SK-N-SH treated with all-trans-retinoic acid at 6 μM for 48 hours (cell line): ENCODE results near the gene ATP6V1F.
A peak's percentile ranks its signal among the peaks of the same experiment; 100 is the strongest.

ENCODE experiments used
- ATAC-seq: fragments of 200-7000 bp; cut with Tn5 transposase; 3 replicates; pipeline ENCODE4 v1.9.1; 2020; ENCODE audit warnings: mild to moderate bottlenecking, moderate library complexity
- CSDC2 ChIP-seq: fragments of 250-450 bp; sonication (Bioruptor Pico); IDR thresholded peaks from 2 replicates; pipeline ENCODE4 v1.5.0; 2020; ENCODE audit warnings: mild to moderate bottlenecking, moderate library complexity
- ESRRG ChIP-seq: fragments of 250-450 bp; sonication (Bioruptor Pico); IDR thresholded peaks from 2 replicates; pipeline ENCODE4 v1.6.1; 2021; ENCODE audit warnings: mild to moderate bottlenecking
- ISL1 ChIP-seq: fragments of 250-450 bp; sonication (Bioruptor Pico); IDR thresholded peaks from 2 replicates; pipeline ENCODE4 v2.1.2; 2022; ENCODE audit warnings: mild to moderate bottlenecking, moderate library complexity
- PPARA ChIP-seq: fragments of 250-450 bp; sonication (Bioruptor Pico); IDR thresholded peaks from 2 replicates; pipeline ENCODE4 v1.5.0; 2020; ENCODE audit warnings: mild to moderate bottlenecking, borderline replicate concordance
- RARB ChIP-seq: fragments of 250-450 bp; sonication (Bioruptor Pico); IDR thresholded peaks from 2 replicates; pipeline ENCODE4 v1.8.0; 2021; ENCODE audit warnings: mild to moderate bottlenecking, moderate library complexity
- SNAI2 ChIP-seq: fragments of 250-450 bp; sonication (Bioruptor Pico); IDR thresholded peaks from 2 replicates; pipeline ENCODE4 v1.5.0; 2020; ENCODE audit warnings: mild to moderate bottlenecking, moderate library complexity
- TCF4 ChIP-seq: fragments of 250-450 bp; sonication (Bioruptor Pico); IDR thresholded peaks from 2 replicates; pipeline ENCODE4 v1.8.0; 2021; ENCODE audit warnings: mild to moderate bottlenecking, moderate library complexity, borderline replicate concordance
- ZC3H10 ChIP-seq: fragments of 250-450 bp; sonication (Bioruptor Pico); IDR thresholded peaks from 2 replicates; pipeline ENCODE4 v1.5.1; 2021; ENCODE audit warnings: mild to moderate bottlenecking, moderate library complexity
- ZNF565 ChIP-seq: fragments of 450-650 bp; formaldehyde crosslinking; conservative IDR thresholded peaks from 2 replicates; pipeline ENCODE4 v1.5.0; 2020; ENCODE audit warnings: low read depth, mild to moderate bottlenecking, moderate library complexity
- ZNF70 ChIP-seq: fragments of 450-650 bp; formaldehyde crosslinking; IDR thresholded peaks from 2 replicates; pipeline ENCODE4 v1.5.0; 2020; ENCODE audit warnings: mild to moderate bottlenecking, moderate library complexity
- ZNF8 ChIP-seq: fragments of 450-650 bp; formaldehyde crosslinking; IDR thresholded peaks from 2 replicates; pipeline ENCODE4 v1.5.0; 2020; ENCODE audit warnings: mild to moderate bottlenecking, moderate library complexity
- TF ChIP-seq, protein P1 (sequence below): fragments of 250-450 bp; sonication (Bioruptor Pico); IDR thresholded peaks from 2 replicates; pipeline ENCODE4 v1.8.0; 2020; ENCODE audit warnings: mild to moderate bottlenecking, moderate library complexity, borderline replicate concordance
- TF ChIP-seq, protein P2 (sequence below): fragments of 250-450 bp; sonication (Bioruptor Pico); IDR thresholded peaks from 2 replicates; pipeline ENCODE4 v1.5.0; 2020; ENCODE audit warnings: mild to moderate bottlenecking, moderate library complexity

ATP6V1F gene

DNA sequence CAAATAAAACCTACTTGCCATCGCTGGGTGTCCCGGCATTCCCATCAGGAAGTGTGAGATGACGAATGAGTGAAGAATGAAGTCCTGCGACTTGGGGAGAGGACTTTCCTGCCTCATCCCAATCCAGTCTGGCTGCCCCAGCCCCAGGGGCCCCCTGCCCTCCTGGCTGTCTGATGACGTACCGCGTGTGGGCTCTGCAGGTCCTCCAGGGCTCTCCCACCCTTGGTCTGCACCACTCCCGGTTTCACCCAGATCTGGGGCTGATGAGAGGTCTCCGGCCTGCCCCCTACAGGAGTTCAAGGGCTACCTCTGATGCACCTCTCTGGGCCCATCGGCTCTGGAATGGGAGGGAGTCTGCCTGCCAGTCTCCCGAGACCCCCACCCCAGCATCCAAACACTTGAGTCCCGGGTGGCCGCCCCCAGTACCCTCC lies 9.8 kb downstream of the ATP6V1F start:
- no peak for TF ChIP-seq ZNF565 (CRISPR knock-in tag)
- TF ChIP-seq ESRRG (CRISPR knock-in tag) = no peak
- TF ChIP-seq RARB (CRISPR knock-in tag) = no peak
- no peak for ATAC-seq

DNA sequence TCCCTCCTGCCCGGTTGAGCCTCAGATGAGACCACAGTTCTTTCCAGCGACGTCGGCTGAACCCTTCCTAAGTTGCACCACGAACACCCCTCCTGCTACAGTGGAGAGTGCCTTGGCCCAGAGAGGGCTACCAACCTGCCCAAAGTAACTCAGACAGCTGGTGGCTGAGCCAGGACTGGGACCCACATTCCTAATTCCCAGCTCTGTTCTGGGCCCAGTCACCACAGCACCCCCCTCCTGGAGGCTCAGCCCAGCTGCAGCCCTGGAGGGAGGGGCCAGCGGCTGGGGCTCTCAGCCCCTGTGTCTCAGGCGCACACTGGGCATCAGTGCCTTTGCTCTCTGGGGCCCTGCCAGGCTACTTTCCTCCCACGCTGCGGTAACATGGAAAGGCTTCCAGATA lies 10.6 kb downstream of the ATP6V1F start:
- ATAC-seq = no peak
- TF ChIP-seq, protein P1, sequence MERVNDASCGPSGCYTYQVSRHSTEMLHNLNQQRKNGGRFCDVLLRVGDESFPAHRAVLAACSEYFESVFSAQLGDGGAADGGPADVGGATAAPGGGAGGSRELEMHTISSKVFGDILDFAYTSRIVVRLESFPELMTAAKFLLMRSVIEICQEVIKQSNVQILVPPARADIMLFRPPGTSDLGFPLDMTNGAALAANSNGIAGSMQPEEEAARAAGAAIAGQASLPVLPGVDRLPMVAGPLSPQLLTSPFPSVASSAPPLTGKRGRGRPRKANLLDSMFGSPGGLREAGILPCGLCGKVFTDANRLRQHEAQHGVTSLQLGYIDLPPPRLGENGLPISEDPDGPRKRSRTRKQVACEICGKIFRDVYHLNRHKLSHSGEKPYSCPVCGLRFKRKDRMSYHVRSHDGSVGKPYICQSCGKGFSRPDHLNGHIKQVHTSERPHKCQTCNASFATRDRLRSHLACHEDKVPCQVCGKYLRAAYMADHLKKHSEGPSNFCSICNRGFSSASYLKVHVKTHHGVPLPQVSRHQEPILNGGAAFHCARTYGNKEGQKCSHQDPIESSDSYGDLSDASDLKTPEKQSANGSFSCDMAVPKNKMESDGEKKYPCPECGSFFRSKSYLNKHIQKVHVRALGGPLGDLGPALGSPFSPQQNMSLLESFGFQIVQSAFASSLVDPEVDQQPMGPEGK (CRISPR knock-in tag) = no peak
- TF ChIP-seq, all 23 proteins: peak for 0

DNA sequence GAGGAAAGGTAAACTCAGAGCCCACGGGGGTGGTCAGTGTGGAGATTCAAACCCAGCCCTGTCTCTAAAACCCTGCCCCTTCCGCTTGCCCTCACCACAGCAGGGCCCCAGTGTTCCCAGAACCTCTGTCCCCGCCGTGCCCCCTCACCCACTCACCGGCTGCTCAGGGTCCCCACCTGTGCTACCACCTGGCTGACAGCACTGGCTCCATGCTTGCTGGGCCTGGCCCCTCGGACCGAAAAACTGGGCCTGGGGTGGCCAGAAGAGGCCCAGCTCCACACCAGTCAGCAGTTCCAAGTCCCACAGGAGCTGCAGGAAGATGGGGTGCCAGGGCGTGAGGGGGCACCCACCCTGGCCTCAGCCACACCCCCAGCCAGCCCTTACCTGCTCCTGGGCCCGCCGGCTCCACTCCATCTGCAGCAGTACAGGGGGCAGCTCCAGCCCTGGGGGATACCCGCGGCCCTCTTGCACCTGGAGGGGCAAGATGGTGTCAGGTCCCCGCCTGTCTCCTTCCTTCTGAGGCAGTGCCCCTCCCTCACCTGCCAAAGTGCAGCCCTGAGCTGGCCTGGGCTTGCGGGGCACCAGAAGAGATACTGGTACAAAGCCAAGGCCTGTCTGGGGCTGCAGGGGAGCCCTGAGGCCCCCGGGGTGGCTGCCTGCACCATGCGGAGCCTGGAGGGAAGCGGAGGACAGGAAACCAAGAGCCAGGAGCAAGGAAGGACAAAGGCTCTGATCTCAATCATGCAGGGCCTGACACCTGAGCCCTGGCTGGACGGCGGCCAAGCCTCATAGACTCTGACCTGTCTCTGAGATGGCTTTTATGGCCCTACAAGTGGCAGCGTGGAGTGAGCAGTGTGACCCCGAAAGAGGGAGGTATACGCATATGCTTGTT lies 11.7 kb downstream of the ATP6V1F start:
- TF ChIP-seq, protein P1 (CRISPR knock-in tag) = no peak
- no peak for TF ChIP-seq TCF4 (CRISPR knock-in tag)
- ATAC-seq = no peak

DNA sequence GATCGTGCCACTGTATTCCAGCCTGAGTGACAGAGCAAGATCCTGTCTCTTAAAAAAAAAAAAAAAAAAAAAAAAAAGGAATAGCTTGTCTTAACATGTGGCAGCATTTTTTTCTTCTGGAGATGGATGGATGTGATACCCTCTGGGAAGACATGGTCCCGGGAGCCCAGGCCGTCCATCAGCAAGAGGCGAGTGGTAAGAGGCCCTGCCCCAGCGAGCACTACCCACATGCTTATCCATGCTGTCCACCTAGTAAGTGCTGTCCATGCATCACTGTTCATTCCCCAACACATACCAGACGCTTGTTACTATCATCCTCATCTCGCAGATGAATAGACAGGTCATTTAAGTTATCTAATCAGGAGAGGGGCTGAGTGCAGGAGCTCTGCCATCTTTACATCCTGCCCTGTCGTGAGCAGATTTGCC lies 12.9 kb downstream of the ATP6V1F start:
- peak; percentile 15 for ATAC-seq

DNA sequence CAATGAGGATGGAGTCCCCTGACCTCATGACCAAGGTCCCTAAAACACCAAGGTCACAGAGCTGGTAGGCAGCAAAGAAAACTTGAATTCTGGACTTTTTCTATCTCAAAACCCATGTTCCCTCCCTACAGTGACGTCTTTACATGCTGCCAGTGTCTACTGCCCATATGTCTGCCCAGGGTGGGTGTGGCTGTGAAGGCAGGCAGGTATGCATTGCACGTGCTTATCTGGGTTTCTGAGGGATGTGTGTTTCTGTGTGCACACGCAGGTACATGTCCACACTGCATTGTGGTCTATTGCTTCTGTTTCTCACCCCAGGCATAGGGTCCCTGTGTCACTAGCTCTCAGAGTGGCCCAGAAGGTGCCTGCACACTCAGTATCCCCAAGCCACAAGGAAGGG lies 13.5 kb downstream of the ATP6V1F start:
- ATAC-seq = no peak
- TF ChIP-seq, protein P2, sequence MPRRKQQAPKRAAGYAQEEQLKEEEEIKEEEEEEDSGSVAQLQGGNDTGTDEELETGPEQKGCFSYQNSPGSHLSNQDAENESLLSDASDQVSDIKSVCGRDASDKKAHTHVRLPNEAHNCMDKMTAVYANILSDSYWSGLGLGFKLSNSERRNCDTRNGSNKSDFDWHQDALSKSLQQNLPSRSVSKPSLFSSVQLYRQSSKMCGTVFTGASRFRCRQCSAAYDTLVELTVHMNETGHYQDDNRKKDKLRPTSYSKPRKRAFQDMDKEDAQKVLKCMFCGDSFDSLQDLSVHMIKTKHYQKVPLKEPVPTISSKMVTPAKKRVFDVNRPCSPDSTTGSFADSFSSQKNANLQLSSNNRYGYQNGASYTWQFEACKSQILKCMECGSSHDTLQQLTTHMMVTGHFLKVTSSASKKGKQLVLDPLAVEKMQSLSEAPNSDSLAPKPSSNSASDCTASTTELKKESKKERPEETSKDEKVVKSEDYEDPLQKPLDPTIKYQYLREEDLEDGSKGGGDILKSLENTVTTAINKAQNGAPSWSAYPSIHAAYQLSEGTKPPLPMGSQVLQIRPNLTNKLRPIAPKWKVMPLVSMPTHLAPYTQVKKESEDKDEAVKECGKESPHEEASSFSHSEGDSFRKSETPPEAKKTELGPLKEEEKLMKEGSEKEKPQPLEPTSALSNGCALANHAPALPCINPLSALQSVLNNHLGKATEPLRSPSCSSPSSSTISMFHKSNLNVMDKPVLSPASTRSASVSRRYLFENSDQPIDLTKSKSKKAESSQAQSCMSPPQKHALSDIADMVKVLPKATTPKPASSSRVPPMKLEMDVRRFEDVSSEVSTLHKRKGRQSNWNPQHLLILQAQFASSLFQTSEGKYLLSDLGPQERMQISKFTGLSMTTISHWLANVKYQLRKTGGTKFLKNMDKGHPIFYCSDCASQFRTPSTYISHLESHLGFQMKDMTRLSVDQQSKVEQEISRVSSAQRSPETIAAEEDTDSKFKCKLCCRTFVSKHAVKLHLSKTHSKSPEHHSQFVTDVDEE = no peak
- no peak for TF ChIP-seq PPARA (CRISPR knock-in tag)
- no peak for TF ChIP-seq RARB (CRISPR knock-in tag)

More for the DNA sequence above, 12.9 kb downstream of the ATP6V1F start:
- peak; percentile 92 for TF ChIP-seq TCF4 (CRISPR knock-in tag)
- TF ChIP-seq, protein P2 = peak; percentile 80
- TF ChIP-seq ISL1 = peak; percentile 56
- TF ChIP-seq ZNF70 (CRISPR knock-in tag) = 0 out of 2 replicates have a peak, but pooled peaks have one; percentile 15
- TF ChIP-seq ZNF8 (CRISPR knock-in tag) = peak; percentile 90
- TF ChIP-seq ZC3H10 (CRISPR knock-in tag) = no peak

DNA sequence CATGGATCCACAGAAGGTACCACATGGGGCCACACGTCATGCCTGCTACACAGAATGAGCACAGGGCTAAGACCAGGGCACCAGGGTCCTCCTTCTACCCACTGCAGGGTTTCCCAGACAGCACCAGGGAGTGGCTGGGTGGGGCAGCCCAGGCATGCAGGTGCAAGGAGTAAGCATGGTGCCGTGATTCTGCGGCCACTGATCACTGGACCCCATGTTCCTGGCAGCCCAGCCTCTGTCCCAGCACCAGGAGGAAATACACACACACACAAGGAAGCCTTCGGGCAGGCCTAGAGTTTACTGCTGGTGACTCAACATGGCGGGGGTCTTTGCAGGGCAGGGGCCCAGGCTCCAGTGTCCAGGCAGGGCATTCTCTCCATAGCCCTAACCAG lies 13.9 kb downstream of the ATP6V1F start:
- TF ChIP-seq ZNF8 (CRISPR knock-in tag) = no peak
- TF ChIP-seq ESRRG (CRISPR knock-in tag) = no peak
- TF ChIP-seq CSDC2 (CRISPR knock-in tag) = no peak
- TF ChIP-seq, protein P2 = no peak
- no peak for TF ChIP-seq SNAI2 (CRISPR knock-in tag)
- no peak for TF ChIP-seq RARB (CRISPR knock-in tag)
- no peak for ATAC-seq
